PC-3 (cell line): ENCODE measurements around the gene OXCT2.

Experiments used
- EZH2 ChIP-seq: fragments of 300-600 bp; sonication (generic); IDR thresholded peaks from one replicate; pipeline ENCODE4 v1.6.1; 2017; ENCODE audit warnings: antibody characterized with exemption, mild to moderate bottlenecking, low read length; ENCODE audit not compliant: unreplicated experiment
- EZH2phosphoT487 ChIP-seq: fragments of 300-600 bp; sonication (generic); IDR thresholded peaks from 2 replicates; pipeline ENCODE4 v1.6.1; 2018; ENCODE audit warnings: mild to moderate bottlenecking, antibody characterized with exemption, low read length, borderline replicate concordance
- TF ChIP-seq, protein P1 (sequence below): fragments of 300-600 bp; sonication (generic); conservative IDR thresholded peaks from 2 replicates; pipeline ENCODE4 v1.5.1; 2017; ENCODE audit warnings: antibody characterized with exemption, low read depth, mild to moderate bottlenecking, low read length

DNA sequence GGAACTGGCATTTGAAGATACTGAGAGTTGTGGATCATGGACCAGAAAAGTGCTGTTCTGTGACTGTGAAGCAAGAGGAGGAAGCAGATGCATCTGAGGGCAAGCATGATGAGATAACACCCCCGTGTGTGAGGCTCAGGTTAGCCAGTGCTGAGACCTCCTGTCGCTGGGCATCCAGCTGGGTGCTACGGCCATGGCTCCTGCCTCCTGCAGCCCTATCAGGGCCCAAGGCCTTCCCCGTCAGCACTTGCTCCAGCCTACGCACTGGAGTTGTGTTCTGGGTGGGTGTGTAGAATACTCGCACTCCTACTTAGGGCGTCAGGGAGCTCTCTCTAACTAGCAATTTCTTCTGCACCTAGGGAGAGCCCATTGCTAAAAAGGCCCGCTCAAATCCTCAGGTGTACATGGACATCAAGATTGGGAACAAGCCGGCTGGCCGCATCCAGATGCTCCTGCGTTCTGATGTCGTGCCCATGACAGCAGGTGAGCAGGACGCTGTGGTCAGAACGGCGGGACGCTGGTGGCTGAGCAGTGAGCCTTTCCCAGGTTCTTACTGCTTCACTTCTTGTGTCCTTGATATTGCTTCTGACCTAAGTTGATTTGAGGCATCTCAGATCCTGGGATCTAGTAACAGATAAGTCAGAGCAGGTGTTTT lies 26.0 kb downstream of the OXCT2 start:
- TF ChIP-seq, protein P1, sequence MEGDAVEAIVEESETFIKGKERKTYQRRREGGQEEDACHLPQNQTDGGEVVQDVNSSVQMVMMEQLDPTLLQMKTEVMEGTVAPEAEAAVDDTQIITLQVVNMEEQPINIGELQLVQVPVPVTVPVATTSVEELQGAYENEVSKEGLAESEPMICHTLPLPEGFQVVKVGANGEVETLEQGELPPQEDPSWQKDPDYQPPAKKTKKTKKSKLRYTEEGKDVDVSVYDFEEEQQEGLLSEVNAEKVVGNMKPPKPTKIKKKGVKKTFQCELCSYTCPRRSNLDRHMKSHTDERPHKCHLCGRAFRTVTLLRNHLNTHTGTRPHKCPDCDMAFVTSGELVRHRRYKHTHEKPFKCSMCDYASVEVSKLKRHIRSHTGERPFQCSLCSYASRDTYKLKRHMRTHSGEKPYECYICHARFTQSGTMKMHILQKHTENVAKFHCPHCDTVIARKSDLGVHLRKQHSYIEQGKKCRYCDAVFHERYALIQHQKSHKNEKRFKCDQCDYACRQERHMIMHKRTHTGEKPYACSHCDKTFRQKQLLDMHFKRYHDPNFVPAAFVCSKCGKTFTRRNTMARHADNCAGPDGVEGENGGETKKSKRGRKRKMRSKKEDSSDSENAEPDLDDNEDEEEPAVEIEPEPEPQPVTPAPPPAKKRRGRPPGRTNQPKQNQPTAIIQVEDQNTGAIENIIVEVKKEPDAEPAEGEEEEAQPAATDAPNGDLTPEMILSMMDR: no peak
- TF ChIP-seq EZH2phosphoT487 (no peak), EZH2 (no peak)
